Activated gamma-delta T cell (primary cell): ENCODE measurements around the gene TMEM253.

Experiments
- DNase-seq: peaks from one replicate; lab custom pipeline; 2025; lab: John Stamatoyannopoulos, UW

TMEM253 gene

DNA sequence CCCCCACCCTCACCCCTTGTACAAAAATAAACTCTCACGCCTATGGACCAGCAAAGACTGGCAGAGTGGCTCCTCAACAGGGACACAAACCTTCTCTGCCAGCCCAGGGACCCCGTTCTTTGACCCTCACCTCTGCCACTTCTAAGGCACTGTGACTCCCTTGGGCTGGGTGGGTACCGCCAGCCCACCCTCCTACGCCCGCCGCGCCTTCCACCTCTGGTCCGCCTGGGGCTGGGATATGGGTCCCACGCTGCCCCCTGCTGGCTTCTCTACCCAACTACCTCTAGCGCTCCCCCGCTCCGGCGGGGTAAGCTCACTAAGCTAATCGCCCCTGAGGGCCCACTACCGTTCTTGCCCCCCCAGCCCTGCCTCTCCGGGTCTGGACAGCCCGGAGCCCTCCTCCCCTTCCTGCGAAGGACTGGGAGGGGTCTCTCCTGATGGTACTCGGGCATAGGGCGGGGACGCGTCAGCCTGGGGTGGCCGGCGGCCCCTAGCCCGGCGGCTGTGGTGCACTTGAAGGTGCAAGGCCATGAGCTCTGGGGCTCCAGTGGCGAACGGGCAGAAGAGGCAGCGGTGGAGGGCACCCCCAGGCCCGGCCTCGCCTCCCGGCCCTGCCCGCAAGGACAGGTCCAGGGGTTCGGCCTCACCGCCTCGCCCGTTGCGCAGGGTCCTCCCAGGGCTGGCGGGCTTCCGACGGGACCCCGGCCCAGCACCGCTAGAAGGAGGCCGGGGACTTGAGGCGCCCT, 10.5 kb upstream of the TMEM253 start:
- DNase-seq, result no peak

- no peak for DNase-seq
Observed at GRCh38 chr14:21090940-21091663, 9.8 kb upstream of the TMEM253 start.

DNA sequence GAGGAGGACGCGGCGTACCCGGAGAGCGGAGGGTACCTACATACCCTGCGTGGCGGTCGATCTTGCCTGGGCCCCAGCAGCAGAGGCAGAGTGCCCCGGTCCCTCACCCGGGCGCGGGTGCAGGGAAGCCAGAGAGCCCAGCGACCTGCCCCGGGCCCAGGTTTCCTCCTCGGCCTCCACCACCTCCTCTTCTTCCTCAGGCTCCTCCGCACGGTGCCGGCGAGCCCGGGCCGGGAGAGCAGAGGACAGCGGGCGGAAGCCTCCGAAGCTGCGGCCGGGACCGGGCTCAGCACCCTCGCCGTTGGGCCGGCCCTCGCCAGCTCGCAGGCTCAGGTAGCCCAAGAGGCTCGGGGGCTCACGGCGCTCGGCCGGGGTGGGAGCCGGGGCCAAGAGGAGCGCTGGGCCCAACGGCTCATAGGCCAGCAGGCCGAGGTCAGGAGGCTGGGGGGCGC, 9.0 kb upstream of the TMEM253 start:
- no peak for DNase-seq

- peak; percentile 76 for DNase-seq
Observed at GRCh38 chr14:21092273-21093011, 8.4 kb upstream of the TMEM253 start.

DNA sequence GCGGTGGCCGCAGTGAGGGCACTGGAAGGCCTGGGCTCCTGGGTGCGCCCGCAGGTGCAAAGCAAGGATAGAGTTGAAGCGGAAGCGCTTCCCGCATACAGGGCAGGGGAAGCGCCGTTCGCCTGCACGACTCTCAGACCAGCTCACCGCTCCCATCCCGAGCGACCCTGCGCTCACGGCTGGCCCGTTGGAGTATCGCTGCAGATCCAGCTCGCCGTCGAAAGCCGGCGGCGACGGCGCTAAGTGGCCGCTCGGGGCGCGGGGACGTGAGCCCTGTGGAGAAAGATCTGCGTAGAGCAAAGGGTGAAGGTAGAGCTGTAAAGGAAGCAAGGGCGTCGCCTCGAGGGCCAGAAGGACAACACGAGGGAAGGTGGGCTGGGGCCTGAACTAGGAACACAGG, 7.8 kb upstream of the TMEM253 start:
- no peak for DNase-seq

- DNase-seq, result no peak
Observed at GRCh38 chr14:21093769-21094681, 6.8 kb upstream of the TMEM253 start.

GRCh38 chr14:21095430-21096205, 5.2 kb upstream of the TMEM253 start:
- DNase-seq, result no peak

DNA sequence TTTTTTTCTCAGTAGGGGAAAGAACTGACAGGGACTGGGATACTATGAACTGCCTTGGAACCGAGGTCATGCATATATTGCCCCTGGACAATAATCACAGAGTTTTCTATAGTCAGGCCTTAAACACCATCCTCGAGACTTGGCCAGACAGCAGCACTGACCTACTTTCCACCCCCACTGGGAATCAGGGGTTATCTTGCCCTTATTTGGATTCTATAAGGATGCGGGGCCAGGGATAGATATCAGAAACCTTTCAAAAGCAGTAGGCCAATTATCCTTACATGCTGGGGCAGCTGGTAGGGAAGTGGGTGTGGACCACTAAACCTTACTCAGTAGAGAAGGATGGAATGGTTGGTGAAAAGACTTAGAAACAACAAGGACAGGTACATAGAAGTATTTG, 4.4 kb upstream of the TMEM253 start:
- DNase-seq, result no peak

- DNase-seq, result no peak
Observed at GRCh38 chr14:21096978-21097635, 3.8 kb upstream of the TMEM253 start.

GRCh38 chr14:21097636-21098075, 3.2 kb upstream of the TMEM253 start:
- DNase-seq, result no peak

- peak; percentile 48 for DNase-seq
Observed at GRCh38 chr14:21098076-21098891, 2.6 kb upstream of the TMEM253 start, which contains the start of gene ZNF219. Gene ZNF219 (minus strand): TSS chr14:21098655. CDS start chr14:21093591, 5,064 bp downstream.

DNA sequence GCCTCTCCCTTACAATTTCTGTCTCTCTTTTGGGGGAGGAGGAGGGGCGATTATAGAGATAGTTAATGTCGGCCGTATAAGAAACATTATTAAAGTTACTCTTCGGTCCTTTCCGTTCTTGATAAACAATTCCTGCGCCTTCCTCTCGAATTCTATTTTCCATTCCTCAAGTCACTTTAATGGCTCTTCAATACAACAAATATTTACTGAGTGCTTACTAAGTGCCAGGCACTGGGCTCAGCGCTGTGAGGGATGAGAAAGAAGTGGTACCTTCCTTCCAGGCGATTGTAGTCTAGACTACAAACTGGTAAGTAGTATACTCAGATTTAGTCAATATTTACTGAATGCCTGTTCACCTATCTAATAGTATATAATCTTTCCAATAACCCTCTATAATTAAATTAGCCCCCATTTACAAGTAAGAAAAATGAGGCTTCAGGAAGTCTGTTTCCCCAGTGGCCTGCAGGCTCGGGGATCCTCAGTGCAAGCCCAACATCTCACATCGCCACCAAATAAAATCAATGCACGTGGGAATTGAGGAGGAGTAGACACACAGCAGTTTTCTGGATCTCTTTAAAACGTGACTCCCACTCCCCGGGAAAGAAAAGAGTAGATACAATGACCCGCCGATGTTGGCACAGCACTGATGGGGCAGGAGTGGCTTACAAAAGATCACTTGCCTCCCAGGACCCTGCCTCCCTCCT, 1.8 kb upstream of the TMEM253 start:
- no peak for DNase-seq

- DNase-seq, result no peak
Observed at GRCh38 chr14:21099596-21099985, 1.3 kb upstream of the TMEM253 start.

DNA sequence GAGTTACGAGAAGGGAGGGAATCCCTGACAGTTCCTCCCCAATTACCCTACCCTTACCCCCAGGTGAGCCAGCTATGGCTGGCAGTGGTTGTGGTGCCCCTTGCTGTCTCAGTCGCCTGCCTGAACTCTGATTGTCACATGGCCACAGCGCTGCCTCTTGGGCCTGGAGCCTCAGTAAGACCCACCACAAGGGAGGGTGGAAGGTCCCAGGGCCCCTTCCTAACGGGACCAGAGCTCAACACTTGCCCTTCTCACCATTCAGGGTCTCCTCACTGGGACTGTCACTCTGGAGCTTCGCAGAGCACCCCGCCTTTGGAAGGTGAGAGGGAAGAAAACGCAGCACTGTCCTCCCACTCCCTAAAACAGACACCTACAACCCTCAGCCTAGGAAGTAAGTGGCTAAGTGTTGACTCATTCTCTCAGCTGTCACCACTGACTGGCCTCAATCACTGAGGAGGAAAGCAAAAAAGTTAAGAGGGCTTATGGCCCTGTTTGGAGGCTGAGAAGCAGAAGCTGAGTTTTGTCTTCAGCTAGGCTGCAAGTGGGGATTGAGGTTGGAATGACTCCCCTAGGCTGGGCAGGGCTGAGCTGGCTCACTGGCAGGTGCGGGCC, 1.0 kb downstream of the TMEM253 start:
- no peak for DNase-seq

GRCh38 chr14:21102521-21103410, 1.9 kb downstream of the TMEM253 start:
- DNase-seq, result no peak

GRCh38 chr14:21103411-21103709, 2.5 kb downstream of the TMEM253 start:
- DNase-seq, result no peak

DNA sequence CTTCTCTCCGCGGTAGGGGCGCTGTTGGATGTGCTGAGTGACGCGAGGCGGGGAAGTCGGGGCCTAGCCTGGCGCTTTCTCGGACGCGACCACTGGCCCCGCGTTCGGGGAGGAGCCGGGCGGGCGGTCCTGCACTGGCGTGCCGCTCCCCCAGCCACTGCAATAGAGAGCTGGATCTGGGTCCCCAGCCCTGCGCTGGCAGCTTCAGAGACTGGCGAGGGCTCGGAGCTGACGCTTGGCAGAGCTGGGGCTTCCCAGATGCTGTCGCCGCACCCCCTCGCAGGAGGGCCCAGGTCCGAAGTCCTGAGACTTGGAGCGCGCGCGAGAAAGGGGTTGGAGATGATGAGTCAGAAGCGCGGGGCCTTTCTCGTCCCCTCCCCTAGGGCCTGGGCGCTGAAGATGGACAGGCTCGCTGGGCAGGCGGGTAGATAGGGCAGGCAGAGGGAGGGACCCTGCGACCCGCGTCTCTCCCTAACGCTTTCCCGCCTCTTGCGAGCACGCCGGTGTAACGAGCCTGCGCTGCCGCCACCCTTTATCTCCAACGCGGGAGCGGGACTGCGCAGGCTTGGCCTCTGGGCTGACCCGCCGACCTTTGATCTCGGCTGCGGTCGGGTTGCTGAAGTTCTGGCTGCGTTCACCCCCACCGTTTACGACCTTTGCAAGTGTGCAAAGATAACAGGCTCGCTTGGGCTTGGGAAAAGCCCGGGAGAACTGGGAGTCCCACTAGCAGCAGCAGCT, 3.0 kb downstream of the TMEM253 start:
- peak; percentile 72 for DNase-seq
